Panc1 (cell line): ENCODE measurements around the gene HEG1. TPM values are rescaled to one million over a fixed set of nuclear protein-coding genes. Genes with fewer than 3 reads are reported as not detected.
A peak's percentile ranks its signal among the peaks of the same experiment; 100 is the strongest.

ENCODE experiments used
- ATAC-seq: fragments of 200-7000 bp; cut with Tn5 transposase; 2 replicates; pipeline ENCODE4 v1.9.1; 2020; ENCODE audit warnings: mild to moderate bottlenecking, moderate library complexity
- BruUV-seq: library from RNA; stranded (reverse); fragments of 400-500 nt; replicated peaks from 2 replicates; lab custom pipeline; 2021; lab: Mats Ljungman, UMichigan
- CTCF ChIA-PET: fragments of 300-600 bp; sonication (Branson Sonifier 250); formaldehyde crosslinking; loops from one replicate; lab custom pipeline; 2022; ENCODE audit warnings: antibody characterized with exemption; lab: Charles Lee
- POLR2A ChIA-PET: fragments of 300-600 bp; sonication (Branson Sonifier 250); formaldehyde crosslinking; loops from one replicate; lab custom pipeline; 2022; ENCODE audit warnings: antibody characterized with exemption; lab: Charles Lee
- DNase-seq: peaks from one replicate; pipeline ENCODE4 v3.0.0-alpha.2; 2010; ENCODE audit warnings: low read depth, low spot score
- H3K27ac ChIP-seq: 2 replicates; pipeline ENCODE4 v1.5.1; 2011; ENCODE audit warnings: mild to moderate bottlenecking, low read length, inconsistent platforms
- H3K27me3 ChIP-seq: fragments of 200-500 bp; sonication (Bioruptor generic); 2 replicates; pipeline ENCODE4 v1.6.0; 2014; ENCODE audit warnings: low read length, inconsistent platforms; ENCODE audit not compliant: control insufficient read depth, insufficient read depth
- H3K36me3 ChIP-seq: fragments of 200-500 bp; sonication (Bioruptor generic); 2 replicates; pipeline ENCODE4 v1.5.1; 2014; ENCODE audit warnings: inconsistent platforms, mild to moderate bottlenecking, low read length, moderate library complexity; ENCODE audit not compliant: control insufficient read depth, insufficient read depth
- H3K4me1 ChIP-seq: 2 replicates; pipeline ENCODE4 v1.5.1; 2011; ENCODE audit warnings: inconsistent platforms, mild to moderate bottlenecking, low read length, moderate library complexity; ENCODE audit not compliant: control insufficient read depth, insufficient read depth
- H3K4me3 ChIP-seq, 2 experiments: 2 replicates each; pipeline ENCODE4 v1.5.1; 2011 to 2012; ENCODE audit warnings: low read depth in 2 of 2, low read length in 2 of 2, mild to moderate bottlenecking in 2 of 2, inconsistent platforms in 1 of 2, moderate library complexity in 1 of 2
- H3K9me3 ChIP-seq: fragments of 200-500 bp; sonication (Bioruptor generic); 2 replicates; pipeline ENCODE4 v1.5.1; 2014; ENCODE audit warnings: low read depth, mild to moderate bottlenecking, inconsistent platforms, low read length, moderate library complexity; ENCODE audit not compliant: control insufficient read depth, insufficient read depth
- POLR2AphosphoS5 ChIP-seq: IDR thresholded peaks from 2 replicates; pipeline ENCODE4 v1.6.1; 2012; ENCODE audit warnings: mild to moderate bottlenecking, low read depth, low read length, moderate library complexity
- REST ChIP-seq, 2 experiments: IDR thresholded peaks; 2 replicates each; pipeline ENCODE4 v1.6.1; 2011 to 2012; ENCODE audit warnings: low read depth in 2 of 2, control low read depth in 1 of 2, low read length in 1 of 2, mild to moderate bottlenecking in 1 of 2, moderate library complexity in 1 of 2; ENCODE audit not compliant: insufficient read depth in 1 of 2
- SIN3A ChIP-seq: IDR thresholded peaks from 2 replicates; pipeline ENCODE4 v1.6.1; 2012; ENCODE audit warnings: low read depth, mild to moderate bottlenecking, low read length, moderate library complexity, borderline replicate concordance; ENCODE audit not compliant: insufficient read depth
- TCF7L2 ChIP-seq: IDR thresholded peaks from 2 replicates; pipeline ENCODE4 v1.6.1; 2011; ENCODE audit warnings: mild to moderate bottlenecking, low read depth, low read length, inconsistent platforms
- in situ Hi-C: cut with HindIII; loops from 2 replicates; pipeline ENCODE4 v1.10.0; 2016; ENCODE audit warnings: low sequenced_read_pairs, low pct_unique_long_range_greater_than_20kb
- intact Hi-C: fragments of 100-400 bp; cut with micrococcal nuclease; formaldehyde crosslinking; loops from one replicate; pipeline ENCODE4 v1.10.0; 2022; ENCODE audit not compliant: unreplicated experiment
- total RNA-seq: library from RNA; stranded (reverse); gene quantifications from one replicate; pipeline ENCODE4 v1.2.1, GENCODE V29; 2021; ENCODE audit not compliant: unreplicated experiment
- TF ChIP-seq, protein P1 (sequence below): fragments of 450-650 bp; IDR thresholded peaks from 2 replicates; pipeline ENCODE4 v1.5.1; 2017; ENCODE audit warnings: mild to moderate bottlenecking

The HEG1 gene
- total RNA-seq, 1 experiment from 2014 or later = 141 TPM

GRCh38 chr3:125011941-125012340, 43.9 kb downstream of the HEG1 start:
- no peaks in the 10 kb centered on the region for H3K27me3 ChIP-seq
- H3K36me3 ChIP-seq = peaks cover 30% of the 10 kb centered on the region
- peaks cover 8% of the 10 kb centered on the region; the same call in 1 of the 2 replicates for H3K4me1 ChIP-seq
- intact Hi-C loops (no loop called here), in situ Hi-C loops (no loop called here)
- TF ChIP-seq, protein P1, sequence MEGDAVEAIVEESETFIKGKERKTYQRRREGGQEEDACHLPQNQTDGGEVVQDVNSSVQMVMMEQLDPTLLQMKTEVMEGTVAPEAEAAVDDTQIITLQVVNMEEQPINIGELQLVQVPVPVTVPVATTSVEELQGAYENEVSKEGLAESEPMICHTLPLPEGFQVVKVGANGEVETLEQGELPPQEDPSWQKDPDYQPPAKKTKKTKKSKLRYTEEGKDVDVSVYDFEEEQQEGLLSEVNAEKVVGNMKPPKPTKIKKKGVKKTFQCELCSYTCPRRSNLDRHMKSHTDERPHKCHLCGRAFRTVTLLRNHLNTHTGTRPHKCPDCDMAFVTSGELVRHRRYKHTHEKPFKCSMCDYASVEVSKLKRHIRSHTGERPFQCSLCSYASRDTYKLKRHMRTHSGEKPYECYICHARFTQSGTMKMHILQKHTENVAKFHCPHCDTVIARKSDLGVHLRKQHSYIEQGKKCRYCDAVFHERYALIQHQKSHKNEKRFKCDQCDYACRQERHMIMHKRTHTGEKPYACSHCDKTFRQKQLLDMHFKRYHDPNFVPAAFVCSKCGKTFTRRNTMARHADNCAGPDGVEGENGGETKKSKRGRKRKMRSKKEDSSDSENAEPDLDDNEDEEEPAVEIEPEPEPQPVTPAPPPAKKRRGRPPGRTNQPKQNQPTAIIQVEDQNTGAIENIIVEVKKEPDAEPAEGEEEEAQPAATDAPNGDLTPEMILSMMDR = no peak
- no peak for TF ChIP-seq POLR2AphosphoS5
- no peak overlapping the region for H3K27ac ChIP-seq
- no peak overlapping the region for H3K4me3 ChIP-seq
- CTCF ChIA-PET = no interaction called here
- DNase-seq (no peak), ATAC-seq (no peak)
- BruUV-seq = no TSS peak
- H3K9me3 ChIP-seq = no peaks in the 10 kb centered on the region
- POLR2A ChIA-PET = interaction anchor here (0.6 kb wide), 1 partner anchor 121 kb away, joined by 3 read pairs; no protein-coding TSS in a partner anchor

- ChIA-PET POLR2A (no interaction called here), CTCF (no interaction called here)
- ATAC-seq (no peak), DNase-seq (no peak)
- H3K4me3 ChIP-seq = no peak overlapping the region
- H3K9me3 ChIP-seq = no peaks in the 10 kb centered on the region
- no peaks in the 10 kb centered on the region for H3K27me3 ChIP-seq
- no peak for TF ChIP-seq TCF7L2
- no peak for TF ChIP-seq REST (IDR thresholded peaks at IDR 0.05; ENCODE audit: insufficient read depth in 1 of 2, low read depth in 2 of 2, low read length in 1 of 2)
- no peak for TF ChIP-seq SIN3A
- TF ChIP-seq, protein P1 = no peak
- no peak for TF ChIP-seq POLR2AphosphoS5
- in situ Hi-C loops = no loop called here
- peaks cover 13% of the 10 kb centered on the region for H3K4me1 ChIP-seq
- H3K27ac ChIP-seq = peak overlapping the region; percentile 17; the same call in 1 of the 2 replicates
- no TSS peak for BruUV-seq
- peaks cover 30% of the 10 kb centered on the region for H3K36me3 ChIP-seq
- intact Hi-C loops = no loop called here
Measured at GRCh38 chr3:125010393-125010792, 45.4 kb downstream of the HEG1 start.
